GM18867 (cell line): ENCODE results near the gene RABEP1.
A peak's percentile ranks its signal among the peaks of the same experiment; 100 is the strongest.

Experiments used
- ATAC-seq: cut with Tn5 transposase; IDR thresholded peaks from one replicate; pipeline ENCODE4 v1.9.1; 2021; ENCODE audit warnings: mild to moderate bottlenecking, moderate library complexity; ENCODE audit not compliant: unreplicated experiment

Gene RABEP1

GRCh38 chr17:5355421-5356129, 73.5 kb downstream of the RABEP1 start:
- ATAC-seq = no peak

- ATAC-seq = no peak
Observed at GRCh38 chr17:5361426-5361825, 79.3 kb downstream of the RABEP1 start.

GRCh38 chr17:5362162-5362811, 80.2 kb downstream of the RABEP1 start:
- ATAC-seq = no peak

GRCh38 chr17:5364156-5364555, 82.1 kb downstream of the RABEP1 start:
- ATAC-seq = no peak

- no peak for ATAC-seq
Observed at GRCh38 chr17:5364696-5365095, 82.6 kb downstream of the RABEP1 start.

GRCh38 chr17:5365831-5366230, 83.7 kb downstream of the RABEP1 start:
- no peak for ATAC-seq

- no peak for ATAC-seq
Observed at GRCh38 chr17:5370411-5370810, 88.3 kb downstream of the RABEP1 start.

GRCh38 chr17:5373112-5373511, 91.0 kb downstream of the RABEP1 start:
- ATAC-seq = peak; percentile 65

- ATAC-seq = no peak
Observed at GRCh38 chr17:5378566-5379207, 96.6 kb downstream of the RABEP1 start.

- no peak for ATAC-seq
Observed at GRCh38 chr17:5379351-5380107, 97.4 kb downstream of the RABEP1 start.

GRCh38 chr17:5380491-5381135, 98.5 kb downstream of the RABEP1 start:
- no peak for ATAC-seq

GRCh38 chr17:5381542-5381941, 99.5 kb downstream of the RABEP1 start:
- ATAC-seq = no peak

GRCh38 chr17:5391678-5392077, 109.6 kb downstream of the RABEP1 start:
- ATAC-seq = no peak

GRCh38 chr17:5396612-5397011, 114.5 kb downstream of the RABEP1 start:
- no peak for ATAC-seq

- no peak for ATAC-seq
Observed at GRCh38 chr17:5399767-5400166, 117.7 kb downstream of the RABEP1 start.

- ATAC-seq = no peak
Observed at GRCh38 chr17:5405400-5405799, 123.3 kb downstream of the RABEP1 start.

- no peak for ATAC-seq
Observed at GRCh38 chr17:5408186-5408585, 126.1 kb downstream of the RABEP1 start.

- peak; percentile 45 for ATAC-seq
Observed at GRCh38 chr17:5410594-5411272, 128.6 kb downstream of the RABEP1 start.

GRCh38 chr17:5413682-5414081, 131.6 kb downstream of the RABEP1 start:
- no peak for ATAC-seq

GRCh38 chr17:5416901-5417300, 134.8 kb downstream of the RABEP1 start:
- ATAC-seq = no peak
